T-helper 1 cell treated with Interleukin-12 subunit alpha and Interleukin-12 subunit beta and Interleukin-4 antibody, amounts not matched to agents 30 ng/mL and 1 ng/mL, for 36 hours (primary cell): ENCODE data around the gene NFXL1. TPM values are rescaled to one million over a fixed set of nuclear protein-coding genes. Genes with fewer than 3 reads are reported as not detected.

Experiments
- intact Hi-C: fragments of 100-400 bp; cut with micrococcal nuclease; formaldehyde crosslinking; loops from one replicate; pipeline ENCODE4 v1.15.1; 2024
- total RNA-seq: library from RNA; stranded (reverse); gene quantifications from 2 replicates; pipeline ENCODE4 v1.2.3, GENCODE V29; 2022

Gene NFXL1
- total RNA-seq, 1 donor from 2014 or later = 14.2 TPM

DNA sequence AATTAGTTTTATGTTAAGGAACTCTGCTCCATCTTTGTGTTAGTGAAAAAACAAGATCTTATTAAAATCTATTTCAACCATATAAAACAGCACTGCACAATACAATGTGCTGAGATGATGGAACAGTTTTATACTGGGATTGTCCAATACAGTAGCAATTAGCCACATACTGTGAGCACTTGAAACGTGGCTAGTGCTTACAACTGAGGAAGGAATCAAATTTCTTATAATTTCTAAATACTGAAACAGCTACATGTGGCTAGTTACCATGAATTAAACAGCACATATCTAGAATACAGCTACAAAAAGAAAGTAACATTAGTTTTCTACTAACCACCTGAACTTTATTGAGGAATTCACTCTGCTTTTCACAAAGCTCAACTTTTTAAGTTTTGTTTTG, 14.7 kb downstream of the NFXL1 start:
- intact Hi-C loops = no loop called here

GRCh38 chr4:47891928-47892327, 22.5 kb downstream of the NFXL1 start:
- intact Hi-C loops = no loop called here

- intact Hi-C loops = no loop called here
Observed at GRCh38 chr4:47882228-47882627, 32.2 kb downstream of the NFXL1 start.

- intact Hi-C loops = no loop called here
Observed at GRCh38 chr4:47879458-47879857, 34.9 kb downstream of the NFXL1 start.

GRCh38 chr4:47876784-47877546, 37.4 kb downstream of the NFXL1 start:
- intact Hi-C loops = no loop called here

DNA sequence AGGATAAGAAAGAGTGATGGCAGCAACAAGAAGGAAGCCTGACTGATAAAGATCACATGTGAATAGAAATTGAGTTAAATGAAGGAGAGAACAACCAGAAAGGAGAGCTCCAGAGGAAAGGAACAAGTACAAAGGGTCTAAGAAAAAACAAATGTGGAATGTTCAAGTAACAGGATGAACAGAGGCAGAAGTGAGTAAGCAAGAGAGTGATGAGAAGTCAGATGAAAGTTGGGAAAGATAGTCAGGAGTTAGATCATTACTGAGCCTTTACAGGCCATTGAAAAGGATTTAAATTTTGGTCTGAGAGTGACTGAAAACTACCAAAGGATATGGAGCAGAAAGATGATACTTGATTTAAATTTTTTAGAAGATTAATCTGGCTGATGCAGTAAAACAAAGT, 38.1 kb downstream of the NFXL1 start:
- intact Hi-C loops = no loop called here

GRCh38 chr4:47873877-47874541, 40.4 kb downstream of the NFXL1 start:
- intact Hi-C loops = no loop called here

DNA sequence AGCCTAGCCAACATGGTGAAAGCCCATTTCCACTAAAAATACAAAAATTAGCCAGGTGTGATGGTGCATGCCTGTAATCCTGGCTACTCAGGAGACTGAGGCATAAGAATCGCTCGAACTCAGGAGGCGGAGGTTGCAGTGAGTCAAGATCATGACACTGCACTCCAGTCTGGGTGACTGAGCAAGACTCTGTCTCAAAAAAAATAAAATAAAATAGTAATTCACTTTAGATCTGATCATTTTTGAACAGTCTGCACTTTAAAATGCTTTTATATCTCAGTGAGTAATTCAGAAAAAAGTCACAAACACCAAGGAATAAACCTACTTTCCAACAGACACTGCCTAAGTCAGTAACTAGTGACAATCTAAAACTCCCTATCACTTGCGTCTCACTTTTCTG, 50.9 kb downstream of the NFXL1 start:
- intact Hi-C loops = no loop called here

GRCh38 chr4:47862297-47862696, 52.1 kb downstream of the NFXL1 start:
- intact Hi-C loops = no loop called here

DNA sequence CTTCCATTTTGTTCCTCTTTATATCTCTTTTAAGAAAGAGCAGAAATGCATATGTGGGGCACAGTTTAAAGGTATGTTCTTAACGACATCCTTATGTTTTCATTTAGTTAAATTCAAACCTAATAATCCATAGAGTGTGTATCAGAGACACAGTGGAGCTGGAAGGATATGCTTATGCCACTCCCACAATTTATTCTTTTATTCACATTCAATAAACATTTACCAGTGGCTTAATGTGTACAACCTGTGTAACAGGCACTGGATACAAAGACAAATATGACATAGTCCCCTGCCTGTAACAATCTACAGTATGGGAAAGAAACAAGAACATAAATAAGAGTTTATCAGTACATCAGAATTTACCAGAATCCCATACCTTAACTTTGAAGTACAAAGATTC, 54.1 kb downstream of the NFXL1 start:
- intact Hi-C loops = no loop called here

GRCh38 chr4:47858006-47858405, 56.4 kb downstream of the NFXL1 start:
- intact Hi-C loops = no loop called here

- intact Hi-C loops = no loop called here
Observed at GRCh38 chr4:47856713-47857112, 57.7 kb downstream of the NFXL1 start.

DNA sequence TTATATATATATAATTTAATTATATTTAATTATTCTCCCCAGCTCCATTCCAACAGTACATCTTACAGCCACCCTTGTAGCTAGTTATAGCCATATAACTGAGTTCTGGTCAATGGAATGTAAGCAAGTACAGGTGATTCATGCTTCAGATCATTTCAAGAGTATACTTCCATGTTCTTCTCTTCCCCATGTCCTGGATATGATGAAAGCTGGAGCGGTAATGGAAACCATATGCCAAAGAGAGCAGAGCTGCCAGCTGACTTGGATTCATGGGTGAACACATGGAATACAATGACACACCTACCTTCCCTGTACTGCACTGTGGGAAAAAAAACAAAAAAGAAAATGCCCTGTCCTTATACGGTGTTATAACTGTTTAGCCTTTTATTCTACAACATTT, 59.0 kb downstream of the NFXL1 start:
- intact Hi-C loops = no loop called here

DNA sequence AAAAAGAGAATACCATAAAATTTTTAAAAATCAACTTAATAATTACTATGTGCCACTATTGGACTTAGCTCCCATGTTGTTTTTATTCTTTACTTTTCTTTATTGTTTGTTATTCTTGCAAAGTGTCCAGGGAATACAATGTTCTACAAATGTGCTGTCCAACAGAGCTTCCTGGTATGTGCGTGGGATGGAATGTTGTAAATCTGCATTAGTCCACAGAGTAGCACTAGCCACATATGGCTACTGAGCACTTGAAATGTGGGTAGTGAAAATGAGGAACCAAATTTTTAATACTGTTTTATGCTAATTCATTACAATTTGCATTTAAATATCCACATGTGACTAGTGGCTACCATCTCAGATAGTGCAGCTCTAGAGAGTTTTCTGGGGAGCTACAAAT, 62.2 kb downstream of the NFXL1 start:
- intact Hi-C loops = no loop called here

DNA sequence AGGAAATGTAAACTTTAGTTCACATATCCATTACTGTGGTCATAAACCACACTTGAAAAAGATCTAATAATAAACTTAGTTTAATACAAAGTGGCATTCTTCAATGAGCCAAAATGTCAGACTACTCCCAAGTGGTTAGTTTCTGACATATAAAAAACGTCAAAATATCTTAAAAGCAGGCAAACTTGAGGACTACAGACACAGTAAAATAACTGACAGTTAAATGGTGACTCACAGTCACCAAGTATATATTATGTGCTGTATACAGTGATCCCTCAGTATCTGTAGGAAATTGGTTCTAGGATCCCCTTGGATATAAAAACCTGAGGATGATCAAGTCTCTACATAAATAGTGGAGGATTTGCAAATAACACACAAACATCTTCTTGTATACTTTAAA, 64.9 kb downstream of the NFXL1 start:
- intact Hi-C loops = no loop called here

GRCh38 chr4:47848041-47848440, 66.3 kb downstream of the NFXL1 start:
- intact Hi-C loops = no loop called here

- intact Hi-C loops = no loop called here
Observed at GRCh38 chr4:47842985-47843384, 71.4 kb downstream of the NFXL1 start.

DNA sequence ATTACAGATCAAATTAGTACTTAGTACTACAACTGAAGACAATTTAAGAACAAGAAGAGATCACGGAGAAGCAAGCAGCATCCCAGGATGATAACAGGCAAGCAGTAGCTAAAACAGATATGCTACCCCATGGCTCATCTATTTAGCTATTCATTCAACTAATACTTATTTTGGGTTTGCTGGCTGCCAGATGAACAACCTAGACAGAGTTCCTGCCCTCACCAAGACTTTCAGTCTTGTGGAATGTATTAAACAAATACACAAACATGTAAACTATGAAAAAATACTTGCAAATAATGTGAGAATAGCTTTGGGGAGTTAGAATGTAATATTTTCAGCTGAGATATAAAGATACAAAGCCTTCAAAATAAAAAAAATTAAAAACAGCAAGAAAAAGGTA, 74.1 kb downstream of the NFXL1 start:
- intact Hi-C loops = no loop called here

DNA sequence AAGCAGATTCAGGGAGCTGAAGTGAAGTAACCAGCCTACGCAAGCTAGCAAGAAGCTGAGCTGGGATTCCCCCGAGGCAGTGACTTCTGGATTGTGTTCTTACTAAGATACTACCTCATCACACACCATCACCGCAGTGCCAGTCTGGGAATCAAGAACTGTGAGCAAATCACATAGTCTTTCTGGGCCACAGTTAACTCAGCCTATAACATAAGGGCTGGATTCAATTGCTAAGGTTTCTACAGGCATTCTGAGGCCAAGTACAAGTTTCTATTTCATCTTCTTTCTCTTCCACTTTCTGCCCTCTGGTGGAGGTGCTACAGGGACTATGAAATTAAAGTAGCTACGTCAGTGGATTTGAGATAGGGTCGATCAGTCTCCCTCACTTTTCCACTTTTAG, 75.1 kb downstream of the NFXL1 start:
- intact Hi-C loops = loop anchor here (1.0 to 10.0 kb wide), 7 partner anchors 76 to 824 kb away; partner anchors contain the start of genes COMMD8, NFXL1 and TXK

DNA sequence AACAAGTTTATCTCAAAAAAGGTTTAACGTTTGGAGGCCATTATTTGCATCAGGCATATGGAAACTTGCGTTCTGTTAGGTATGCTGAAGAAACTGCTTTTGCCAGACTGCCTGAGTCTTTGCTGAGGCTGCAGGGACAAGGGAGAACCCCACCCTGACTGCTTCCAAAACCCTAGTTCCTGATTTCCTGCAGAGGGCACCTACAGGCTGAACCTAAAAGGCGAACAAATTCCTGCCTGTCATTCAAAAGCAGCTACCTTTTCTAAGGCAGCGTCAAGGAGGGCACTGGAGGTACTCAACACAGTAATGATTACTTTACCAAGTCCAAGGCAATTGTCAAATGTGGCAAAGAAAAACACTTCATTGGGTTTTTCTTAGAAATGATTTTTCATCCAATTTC, 75.9 kb downstream of the NFXL1 start:
- intact Hi-C loops = loop anchor here (2.0 to 10.0 kb wide), 5 partner anchors 76 to 824 kb away; partner anchors contain the start of genes COMMD8, NFXL1 and TXK

DNA sequence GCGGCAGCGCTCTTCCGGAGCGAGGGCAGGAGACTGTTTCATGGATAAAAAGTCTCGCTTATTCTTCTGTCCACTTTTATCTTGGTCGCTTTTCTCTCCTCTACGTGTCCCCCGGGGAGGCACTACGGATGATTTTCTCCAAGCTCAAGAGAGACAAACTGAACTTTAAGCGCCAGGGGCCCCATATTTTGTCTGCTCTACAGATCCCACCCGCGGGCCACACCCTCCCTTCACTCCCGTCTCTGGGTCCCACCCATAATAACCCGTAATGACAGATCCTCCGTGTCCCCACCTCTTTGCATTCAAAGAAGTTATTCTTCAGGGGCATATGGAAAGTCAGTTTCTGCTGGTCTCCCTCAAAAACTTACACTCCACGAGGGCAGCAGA, 76.5 kb downstream of the NFXL1 start, which contains the start of gene CORIN:
Gene CORIN, minus strand, starts transcription at position 160 of the 387 bp plus-strand sequence. Its CDS starts 118 bp downstream, at position 42.
- intact Hi-C loops = loop anchor here (1.0 to 10.0 kb wide), 6 partner anchors 77 to 823 kb away; partner anchors contain the start of genes COMMD8, NFXL1 and TXK

DNA sequence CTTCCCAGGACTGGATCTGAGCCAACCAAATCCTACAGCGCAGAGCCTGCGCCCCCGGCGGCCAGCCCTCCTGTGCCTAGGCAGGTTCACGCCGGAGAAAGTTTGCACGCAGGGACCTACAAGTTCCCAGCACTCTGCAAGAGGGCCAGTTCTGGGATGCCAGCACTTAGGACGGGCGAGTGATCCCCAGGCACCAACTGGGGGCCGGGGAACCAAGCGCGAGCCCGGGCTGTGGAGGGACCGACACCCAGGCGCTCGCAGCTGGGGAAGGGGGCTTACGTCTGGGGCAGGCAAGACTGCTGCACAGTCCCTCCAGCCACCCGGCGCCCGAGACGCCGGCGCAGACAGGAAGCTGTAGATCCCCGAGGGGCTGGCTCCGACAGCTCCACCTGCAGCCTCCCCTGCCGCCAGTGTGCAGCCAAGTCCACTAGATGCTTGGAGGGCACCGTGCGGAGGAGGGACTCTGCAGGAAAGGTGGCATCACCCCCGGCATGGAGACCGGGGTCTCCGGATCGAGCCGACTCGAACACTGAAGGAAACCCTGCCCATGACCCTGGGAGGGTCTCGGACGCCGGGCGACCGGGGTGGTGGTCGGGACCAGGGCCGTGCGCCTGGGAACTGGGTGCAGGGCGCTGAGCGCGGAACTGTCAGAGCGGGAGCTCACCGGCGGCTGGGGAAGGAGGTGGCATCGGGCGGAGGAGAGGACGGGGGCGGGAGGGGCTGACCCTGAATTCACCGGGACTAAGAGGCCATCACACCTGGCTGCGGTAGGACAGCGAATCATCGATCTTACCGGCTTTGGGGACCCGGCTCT, 77.1 kb downstream of the NFXL1 start:
- intact Hi-C loops = loop anchor here (1.0 to 10.0 kb wide), 4 partner anchors 95 to 822 kb away; partner anchors contain the start of gene TXK
